Smooth muscle cell (in vitro differentiated cells): ENCODE results near the gene PHLDB2. TPM values are rescaled to one million over a fixed set of nuclear protein-coding genes. Genes with fewer than 3 reads are reported as not detected.
A peak's percentile ranks its signal among the peaks of the same experiment; 100 is the strongest.

ENCODE experiments used
- DNase-seq: peaks from one replicate; lab custom pipeline; 2025; ENCODE audit not compliant: unreplicated experiment; lab: John Stamatoyannopoulos, UW
- H2AFZ ChIP-seq: fragments of 200-600 bp; sonication (generic); 2 replicates; pipeline ENCODE4 v1.6.0; 2016; ENCODE audit warnings: antibody characterized with exemption, low read depth, mild to moderate bottlenecking
- H3F3A ChIP-seq: fragments of 200-600 bp; sonication (generic); 2 replicates; pipeline ENCODE4 v1.6.0; 2017; ENCODE audit warnings: antibody characterized with exemption, low read depth
- H3K27ac ChIP-seq: fragments of 200-600 bp; sonication (generic); 2 replicates; pipeline ENCODE4 v1.5.1; 2016; ENCODE audit warnings: low read depth, mild to moderate bottlenecking
- H3K27me3 ChIP-seq: fragments of 200-600 bp; sonication (generic); 2 replicates; pipeline ENCODE4 v1.6.1; 2016; ENCODE audit warnings: low read depth, mild to moderate bottlenecking
- H3K36me3 ChIP-seq: fragments of 200-600 bp; sonication (generic); 2 replicates; pipeline ENCODE4 v1.5.1; 2016; ENCODE audit warnings: low read depth
- H3K4me1 ChIP-seq: fragments of 200-600 bp; sonication (generic); 2 replicates; pipeline ENCODE4 v1.5.1; 2016; ENCODE audit warnings: low read depth
- H3K4me2 ChIP-seq: fragments of 200-600 bp; sonication (generic); 2 replicates; pipeline ENCODE4 v1.6.0; 2016; ENCODE audit warnings: mild to moderate bottlenecking
- H3K4me3 ChIP-seq: fragments of 200-600 bp; sonication (generic); 2 replicates; pipeline ENCODE4 v1.5.1; 2016; ENCODE audit warnings: mild to moderate bottlenecking
- H3K79me2 ChIP-seq: fragments of 200-600 bp; sonication (generic); 2 replicates; pipeline ENCODE4 v1.6.0; 2016; ENCODE audit warnings: low read depth, mild to moderate bottlenecking
- H3K9ac ChIP-seq: fragments of 200-600 bp; sonication (generic); 2 replicates; pipeline ENCODE4 v1.6.0; 2016; ENCODE audit warnings: low read depth
- H3K9me3 ChIP-seq: fragments of 200-600 bp; sonication (generic); replicated peaks from 2 replicates; pipeline ENCODE4 v1.5.1; 2016; ENCODE audit warnings: low read depth
- H4K20me1 ChIP-seq: fragments of 200-600 bp; sonication (generic); 2 replicates; pipeline ENCODE4 v1.6.0; 2016; ENCODE audit warnings: low read depth
- CTCF ChIP-seq: fragments of 200-600 bp; sonication (generic); IDR thresholded peaks from 2 replicates; pipeline ENCODE4 v1.5.1; 2017; ENCODE audit warnings: borderline replicate concordance, mild to moderate bottlenecking, antibody characterized with exemption; ENCODE audit not compliant: insufficient read depth, poor library complexity, severe bottlenecking
- WGBS: methylation state at CpG from one replicate; pipeline ENCODE4 v1.1.7; 2016; ENCODE audit warnings: low lambda C conversion rate; 5-methylcytosine and 5-hydroxymethylcytosine counted together
- polyA plus RNA-seq: library from polyadenylated mRNA; unstranded; fragments of >200 nt; fragmentation: Nextera tagmentation; extraction: Ambion mirVana; gene quantifications from 2 replicates; pipeline ENCODE4 v1.2.1, GENCODE V29; 2016
- total RNA-seq: library from RNA; depleted of rRNA; stranded (reverse); fragments of >200 nt; gene quantifications from 2 replicates; pipeline ENCODE4 v1.2.3, GENCODE V29; 2014

The PHLDB2 gene
- total and polyA plus RNA-seq, 2 experiments from 2014 or later, result 40.5 to 79.7 TPM

GRCh38 chr3:112004669-112005068 lies 145.6 kb downstream of the PHLDB2 start:
- Histone ChIP-seq H3K79me2 (no peaks in the 10 kb centered on the region), H2AFZ (no peak overlapping the region), H3K4me3 (no peak overlapping the region), H3K4me1 (peaks cover 13% of the 10 kb centered on the region), H3K27ac (no peak overlapping the region), H3K27me3 (no peaks in the 10 kb centered on the region), H3F3A (peaks cover 3% of the 10 kb centered on the region), H3K36me3 (no peaks in the 10 kb centered on the region), H4K20me1 (no peaks in the 10 kb centered on the region), H3K9me3 (no peaks in the 10 kb centered on the region), H3K4me2 (no peak overlapping the region), H3K9ac (no peak overlapping the region)
- no peak for DNase-seq
- 94% methylated on average over 2 of the region's 2 CpGs for WGBS
- no peak for TF ChIP-seq CTCF

- no peak for DNase-seq
- Histone ChIP-seq H3K9me3 (no peaks in the 10 kb centered on the region), H3K36me3 (no peaks in the 10 kb centered on the region), H3K27ac (no peak overlapping the region), H2AFZ (no peak overlapping the region), H3K79me2 (no peaks in the 10 kb centered on the region), H3K4me1 (peaks cover 13% of the 10 kb centered on the region), H3F3A (peaks cover 3% of the 10 kb centered on the region), H3K4me3 (no peak overlapping the region), H3K27me3 (no peaks in the 10 kb centered on the region), H3K9ac (no peak overlapping the region), H3K4me2 (no peak overlapping the region), H4K20me1 (no peaks in the 10 kb centered on the region)
- TF ChIP-seq CTCF, result no peak
- 18% methylated on average over 4 of the region's 4 CpGs for WGBS
Measured at GRCh38 chr3:112005091-112005672, 146.1 kb downstream of the PHLDB2 start.

GRCh38 chr3:112007633-112008032 lies 148.6 kb downstream of the PHLDB2 start:
- peak overlapping the region; percentile 20 for H3K4me2 ChIP-seq
- no peak overlapping the region for H3K9ac ChIP-seq
- H3K27ac ChIP-seq, result peak overlapping the region; percentile 52
- no peak for TF ChIP-seq CTCF
- H3K36me3 ChIP-seq, result no peaks in the 10 kb centered on the region
- peak overlapping the region; percentile 10 for H2AFZ ChIP-seq
- no peaks in the 10 kb centered on the region for H3K9me3 ChIP-seq
- H3K27me3 ChIP-seq, result no peaks in the 10 kb centered on the region
- DNase-seq, result no peak
- 26% methylated on average over 1 of the region's 1 CpG for WGBS
- no peaks in the 10 kb centered on the region for H3K79me2 ChIP-seq
- H3K4me1 ChIP-seq, result peaks cover 11% of the 10 kb centered on the region
- no peak overlapping the region for H3K4me3 ChIP-seq
- peaks cover 3% of the 10 kb centered on the region for H3F3A ChIP-seq
- no peaks in the 10 kb centered on the region for H4K20me1 ChIP-seq

GRCh38 chr3:112009670-112010069 lies 150.6 kb downstream of the PHLDB2 start:
- Histone ChIP-seq H2AFZ (no peak overlapping the region), H3K27me3 (no peaks in the 10 kb centered on the region), H3K36me3 (no peaks in the 10 kb centered on the region), H4K20me1 (no peaks in the 10 kb centered on the region), H3K27ac (no peak overlapping the region), H3K4me2 (no peak overlapping the region), H3F3A (peaks cover 3% of the 10 kb centered on the region), H3K4me1 (peaks cover 7% of the 10 kb centered on the region), H3K9me3 (no peaks in the 10 kb centered on the region), H3K9ac (no peak overlapping the region), H3K79me2 (no peaks in the 10 kb centered on the region), H3K4me3 (no peak overlapping the region)
- 88% methylated on average over 2 of the region's 2 CpGs for WGBS
- no peak for DNase-seq
- TF ChIP-seq CTCF, result no peak
